ENCODE results near the gene PXMP4. TPM values are rescaled to one million over a fixed set of nuclear protein-coding genes. Genes with fewer than 3 reads are reported as not detected.

PXMP4 gene
- total and polyA plus RNA-seq, 2 of the 4 experiments (the other 2 are of a cell fraction): 3.6 to 7.1 TPM

- Histone ChIP-seq H3K9me1 (ENCODE audit: insufficient read depth, low read length) (peaks cover 6% of the 10 kb centered on the region; the same call in 1 of the 2 replicates), H3K14ac (replicated peaks; ENCODE audit: low read depth, low read length) (no peak overlapping the region), H2BK5ac (ENCODE audit: low read depth, low read length, poor library complexity, severe bottlenecking) (no peak overlapping the region), H3K9ac (ENCODE audit: low read depth, low read length) (no peak overlapping the region), H2AK9ac (replicated peaks; ENCODE audit: low read depth, low read length, poor library complexity) (no peak overlapping the region), H3K4ac (ENCODE audit: low read depth, low read length) (no peak overlapping the region), H2BK120ac (ENCODE audit: low read depth, low read length) (no peak overlapping the region), H3K27ac (ENCODE audit: insufficient read depth, low read length) (no peak overlapping the region), H2BK15ac (ENCODE audit: low read depth, low read length) (no peak overlapping the region), H3K56ac (ENCODE audit: extremely low read depth, insufficient read depth, low read length) (no peak overlapping the region), H2AK5ac (ENCODE audit: low read depth, low read length) (no peak overlapping the region), H4K5ac (ENCODE audit: low read depth, low read length) (no peak overlapping the region), H2BK20ac (ENCODE audit: low read depth, low read length) (no peak overlapping the region), H3K4me1 (ENCODE audit: control insufficient read depth, insufficient read depth, low read length) (no peaks in the 10 kb centered on the region), H3K27me3 (ENCODE audit: control insufficient read depth, insufficient read depth, low read length) (no peaks in the 10 kb centered on the region), H3K4me3 (ENCODE audit: insufficient read depth, low read depth, low read length) (no peak overlapping the region), H4K91ac (ENCODE audit: insufficient read depth, low read depth, low read length) (no peak overlapping the region), H3K36me3 (ENCODE audit: control insufficient read depth, insufficient read depth, low read length) (peaks cover 10% of the 10 kb centered on the region; the same call in 1 of the 2 replicates), H3K4me2 (ENCODE audit: low read depth, low read length) (no peak overlapping the region), H3K9me3 (ENCODE audit: control insufficient read depth, insufficient read depth, low read length) (no peaks in the 10 kb centered on the region), H3K23ac (ENCODE audit: low read depth, low read length) (no peak overlapping the region), H4K8ac (ENCODE audit: low read depth in 2 of 2, low read length in 2 of 2) (no peak overlapping the region), H4K20me1 (ENCODE audit: insufficient read depth, low read length) (no peaks in the 10 kb centered on the region), H3K18ac (ENCODE audit: low read depth, low read length) (no peak overlapping the region), H3K79me1 (ENCODE audit: low read depth in 1 of 2, low read length in 2 of 2) (no peaks in the 10 kb centered on the region), H2AFZ (replicated peaks; ENCODE audit: low read length, poor library complexity) (no peak overlapping the region)
- no CpG with 5 or more reads among the region's 5 CpGs for WGBS, 2 experiments (ENCODE audit: extremely low coverage in 2 of 2, insufficient read length in 1 of 2)
- ATAC-seq (ENCODE audit: low read depth) (no peak), DNase-seq (no peak)
- ChIA-PET POLR2A (ENCODE audit: unreplicated experiment) (no interaction called here), CTCF (no interaction called here)
- intact Hi-C loops (cut with micrococcal nuclease): no loop called here
- no peak for TF ChIP-seq USF2 (IDR thresholded peaks at IDR 0.05; ENCODE audit: low read depth, low read length)
- TF ChIP-seq CTCF (conservative IDR thresholded peaks at IDR 0.05; ENCODE audit: low read depth, low read length): no peak
- TF ChIP-seq MXI1 (IDR thresholded peaks at IDR 0.05; ENCODE audit: borderline replicate concordance, low read depth, low read length): no peak
- no peak for TF ChIP-seq SMC3 (IDR thresholded peaks at IDR 0.05; ENCODE audit: low read depth, low read length)
- no peak for TF ChIP-seq FOS (IDR thresholded peaks at IDR 0.05; ENCODE audit: low read depth, low read length)
- TF ChIP-seq CEBPB (IDR thresholded peaks at IDR 0.05; ENCODE audit: low read depth, low read length): no peak
- no peak for TF ChIP-seq RAD21 (IDR thresholded peaks at IDR 0.05; ENCODE audit: low read length)
- TF ChIP-seq POLR2A (IDR thresholded peaks at IDR 0.05; ENCODE audit: low read depth, low read length): no peak
- no peak for TF ChIP-seq MAFK (IDR thresholded peaks at IDR 0.05; ENCODE audit: low read depth, low read length)
- TF ChIP-seq ELK1 (IDR thresholded peaks at IDR 0.05; ENCODE audit: borderline replicate concordance, low read depth, low read length): no peak
- no peak for TF ChIP-seq RFX5 (IDR thresholded peaks at IDR 0.05; ENCODE audit: low read depth, low read length)
- no peak for TF ChIP-seq NFE2L2 (IDR thresholded peaks at IDR 0.05; ENCODE audit: low read depth, low read length)
- no peak for TF ChIP-seq MAZ (IDR thresholded peaks at IDR 0.05; ENCODE audit: borderline replicate concordance, low read depth, low read length)
- TF ChIP-seq RCOR1 (IDR thresholded peaks at IDR 0.05; ENCODE audit: insufficient replicate concordance, low read length): no peak
- in situ Hi-C loops (cut with MboI; ENCODE audit: low sequenced_read_pairs): no loop called here
- dilution Hi-C loops (cut with HindIII; ENCODE audit: low sequenced_read_pairs, unreplicated experiment): no loop called here
- no TSS peak for BruUV-seq (replicated peaks)
Observed at GRCh38 chr20:33765592-33765991, 45.5 kb upstream of the PXMP4 start.
